Measurements from ENCODE around the gene ADARB2.
A peak's percentile ranks its signal among the peaks of the same experiment; 100 is the strongest.

The ADARB2 gene

GRCh38 chr10:1616701-1617100 lies 120.6 kb downstream of the ADARB2 start:
- DNase-seq (ENCODE audit: low read depth, low spot score): peak; percentile 32

GRCh38 chr10:1615186-1615954 lies 122.0 kb downstream of the ADARB2 start:
- no peak for DNase-seq (ENCODE audit: low read depth, low spot score)

- no peak for DNase-seq (ENCODE audit: low read depth, low spot score)
Observed at GRCh38 chr10:1613511-1613910, 123.8 kb downstream of the ADARB2 start.

GRCh38 chr10:1612908-1613307 lies 124.4 kb downstream of the ADARB2 start:
- no peak for DNase-seq (ENCODE audit: low read depth, low spot score)

GRCh38 chr10:1611936-1612550 lies 125.3 kb downstream of the ADARB2 start:
- peak; percentile 59 for DNase-seq (ENCODE audit: low read depth, low spot score)

GRCh38 chr10:1610986-1611770 lies 126.1 kb downstream of the ADARB2 start:
- no peak for DNase-seq (ENCODE audit: low read depth, low spot score)

GRCh38 chr10:1609648-1609970 lies 127.7 kb downstream of the ADARB2 start:
- DNase-seq (ENCODE audit: low read depth, low spot score): no peak

GRCh38 chr10:1608851-1609647 lies 128.3 kb downstream of the ADARB2 start:
- DNase-seq (ENCODE audit: low read depth, low spot score): peak; percentile 44

- DNase-seq (ENCODE audit: low read depth, low spot score): no peak
Observed at GRCh38 chr10:1608408-1608807, 128.9 kb downstream of the ADARB2 start.

GRCh38 chr10:1607466-1607865 lies 129.9 kb downstream of the ADARB2 start:
- no peak for DNase-seq (ENCODE audit: low read depth, low spot score)

GRCh38 chr10:1605999-1606940 lies 131.1 kb downstream of the ADARB2 start:
- DNase-seq (ENCODE audit: low read depth, low spot score): no peak

- no peak for DNase-seq (ENCODE audit: low read depth, low spot score)
Observed at GRCh38 chr10:1605121-1605520, 132.2 kb downstream of the ADARB2 start.

GRCh38 chr10:1604246-1604645 lies 133.1 kb downstream of the ADARB2 start:
- no peak for DNase-seq (ENCODE audit: low read depth, low spot score)

GRCh38 chr10:1603181-1603580 lies 134.1 kb downstream of the ADARB2 start:
- DNase-seq (ENCODE audit: low read depth, low spot score): no peak

GRCh38 chr10:1602037-1602484 lies 135.3 kb downstream of the ADARB2 start:
- no peak for DNase-seq (ENCODE audit: low read depth, low spot score)

- DNase-seq (ENCODE audit: low read depth, low spot score): no peak
Observed at GRCh38 chr10:1601406-1601805, 135.9 kb downstream of the ADARB2 start.

- no peak for DNase-seq (ENCODE audit: low read depth, low spot score)
Observed at GRCh38 chr10:1600861-1601260, 136.5 kb downstream of the ADARB2 start.

GRCh38 chr10:1598393-1599153 lies 138.8 kb downstream of the ADARB2 start:
- DNase-seq (ENCODE audit: low read depth, low spot score): peak; percentile 5

GRCh38 chr10:1597370-1598146 lies 139.8 kb downstream of the ADARB2 start:
- DNase-seq (ENCODE audit: low read depth, low spot score): no peak

Data from ELF-1 (cell line).